Umbilical cord (tissue), 2 donors: Measurements from ENCODE around the gene SELENOI. TPM values are rescaled to one million over a fixed set of nuclear protein-coding genes. Genes with fewer than 3 reads are reported as not detected.

Experiments
- DNase-seq: peaks from one replicate; pipeline ENCODE4 v3.0.0-alpha.2; 2015; ENCODE audit warnings: low spot score
- total RNA-seq: library from RNA; depleted of rRNA; stranded (reverse); fragments of >200 nt; gene quantifications from one replicate; pipeline ENCODE4 v1.2.3, GENCODE V29; 2014; ENCODE audit warnings: low replicate concordance; ENCODE audit not compliant: insufficient read depth

The SELENOI gene
- total RNA-seq, 1 donor from 2014 or later, result 21.2 TPM

DNA sequence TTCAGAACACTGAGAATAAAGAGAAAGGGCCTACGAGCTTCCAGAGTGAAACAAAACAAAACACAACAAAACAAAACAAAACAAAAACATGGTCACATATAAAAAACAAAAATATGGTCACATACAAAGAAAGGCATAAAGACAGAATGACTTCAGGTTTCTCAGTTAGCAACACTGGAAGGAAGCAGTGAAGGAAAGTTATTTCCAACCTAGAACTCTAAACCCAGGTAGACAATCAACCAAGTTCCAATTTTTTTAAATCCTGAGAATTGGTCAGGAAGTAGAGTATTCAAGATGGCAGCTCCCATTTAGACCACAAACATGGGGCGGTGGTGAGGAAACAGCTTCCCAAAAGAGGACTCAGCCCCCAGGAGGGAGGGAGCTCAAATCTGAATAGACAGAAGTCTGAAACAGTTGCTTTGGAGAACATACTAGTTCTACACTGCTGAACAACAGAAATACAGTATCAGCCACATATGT is 64.9 kb downstream of the SELENOI start:
- DNase-seq, result no peak

DNA sequence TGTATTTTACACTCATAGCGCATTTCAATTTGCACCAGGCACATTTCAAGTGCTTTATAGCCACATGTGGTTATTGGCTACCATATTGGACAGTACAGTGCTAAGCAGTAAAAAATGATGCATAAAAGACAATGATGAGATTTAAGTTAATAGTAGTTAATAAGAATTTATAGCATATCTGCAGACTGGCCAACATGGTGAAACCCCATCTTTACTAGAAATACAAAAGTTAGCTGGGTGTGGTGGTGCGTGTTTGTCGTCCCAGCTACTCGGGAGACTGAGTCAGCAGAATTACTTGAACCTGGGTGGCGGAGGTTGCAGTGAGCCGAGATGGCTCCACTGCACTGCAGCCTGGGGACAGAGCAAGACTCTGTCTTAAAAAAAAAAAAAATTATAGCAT is 65.5 kb downstream of the SELENOI start:
- DNase-seq, result no peak

GRCh38 chr2:26412091-26412673 is 66.2 kb downstream of the SELENOI start:
- DNase-seq, result no peak

GRCh38 chr2:26414311-26414710 is 68.4 kb downstream of the SELENOI start:
- peak; percentile 66 for DNase-seq

GRCh38 chr2:26421961-26422360 is 76.0 kb downstream of the SELENOI start:
- DNase-seq, result no peak

DNA sequence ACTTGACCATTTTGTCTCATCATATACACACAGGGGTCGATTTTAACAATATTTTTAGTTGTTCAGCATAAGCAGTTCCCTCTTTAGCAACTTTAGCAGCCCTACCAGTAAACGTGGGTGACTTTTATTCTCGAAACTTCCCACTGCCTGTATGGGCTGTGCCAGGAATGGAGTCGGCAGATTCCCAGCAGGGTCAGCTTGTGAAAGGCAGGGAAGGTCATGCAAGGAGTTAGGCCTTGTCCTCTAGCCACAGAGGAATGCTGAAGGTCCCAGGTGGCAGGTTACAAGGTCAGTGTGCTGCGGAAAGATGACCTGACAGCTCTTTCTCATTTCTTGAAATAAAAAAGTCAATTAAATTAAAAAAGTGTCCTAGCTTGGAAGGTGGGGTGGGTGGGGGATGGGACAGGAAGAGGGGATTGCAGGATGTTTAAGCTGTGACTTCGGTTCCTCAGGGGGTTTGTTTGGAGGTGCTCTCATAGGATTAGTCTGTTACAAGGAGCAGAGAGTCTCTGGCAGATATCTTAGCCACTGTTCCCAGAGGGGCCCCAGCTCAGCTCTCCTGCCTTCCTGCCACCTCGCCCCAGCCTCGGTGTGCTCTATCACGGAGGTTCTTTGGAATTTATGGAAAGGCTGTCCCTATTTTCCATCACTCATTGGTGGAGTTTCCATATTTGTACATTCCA is 77.1 kb downstream of the SELENOI start:
- DNase-seq, result no peak

GRCh38 chr2:26423750-26424149 is 77.8 kb downstream of the SELENOI start:
- DNase-seq, result no peak

DNA sequence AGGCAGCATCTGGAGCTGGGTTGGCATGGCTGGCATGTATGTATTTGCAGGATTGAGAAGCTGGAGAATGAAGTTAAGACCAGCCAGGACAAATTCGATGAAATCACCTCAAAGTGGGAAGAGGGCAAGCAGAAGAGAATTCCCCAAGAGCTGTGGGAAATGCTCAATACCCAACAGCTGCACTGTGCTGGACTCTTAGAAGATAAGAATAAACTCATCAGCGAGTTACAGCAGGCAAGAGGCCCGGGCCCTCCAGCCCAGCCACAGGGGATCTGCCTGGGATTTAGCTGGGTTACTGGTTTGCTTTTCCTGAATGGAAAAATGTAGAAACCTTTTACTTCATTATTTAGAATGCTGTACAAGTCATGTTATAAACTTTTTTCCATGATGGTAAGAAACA is 78.3 kb downstream of the SELENOI start:
- DNase-seq, result peak; percentile 63

DNA sequence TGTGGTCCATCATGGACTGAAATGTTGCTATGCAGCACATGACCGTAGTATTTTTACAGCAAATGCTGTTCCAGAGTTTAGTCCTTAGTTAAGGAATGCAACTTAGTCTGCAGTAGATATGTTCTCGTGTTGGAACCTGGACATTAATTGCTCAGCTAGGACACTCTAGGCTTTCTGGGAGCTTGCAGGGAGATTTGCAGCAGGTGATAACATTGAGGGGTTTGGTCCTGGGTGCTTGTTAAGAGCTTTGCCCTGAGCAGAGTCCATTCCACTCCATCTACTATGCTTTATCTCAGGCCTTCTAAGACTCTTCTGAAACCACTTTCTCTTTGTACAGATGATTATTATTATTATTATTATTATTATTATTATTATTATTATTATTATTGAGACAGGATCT is 82.9 kb downstream of the SELENOI start:
- DNase-seq, result no peak

DNA sequence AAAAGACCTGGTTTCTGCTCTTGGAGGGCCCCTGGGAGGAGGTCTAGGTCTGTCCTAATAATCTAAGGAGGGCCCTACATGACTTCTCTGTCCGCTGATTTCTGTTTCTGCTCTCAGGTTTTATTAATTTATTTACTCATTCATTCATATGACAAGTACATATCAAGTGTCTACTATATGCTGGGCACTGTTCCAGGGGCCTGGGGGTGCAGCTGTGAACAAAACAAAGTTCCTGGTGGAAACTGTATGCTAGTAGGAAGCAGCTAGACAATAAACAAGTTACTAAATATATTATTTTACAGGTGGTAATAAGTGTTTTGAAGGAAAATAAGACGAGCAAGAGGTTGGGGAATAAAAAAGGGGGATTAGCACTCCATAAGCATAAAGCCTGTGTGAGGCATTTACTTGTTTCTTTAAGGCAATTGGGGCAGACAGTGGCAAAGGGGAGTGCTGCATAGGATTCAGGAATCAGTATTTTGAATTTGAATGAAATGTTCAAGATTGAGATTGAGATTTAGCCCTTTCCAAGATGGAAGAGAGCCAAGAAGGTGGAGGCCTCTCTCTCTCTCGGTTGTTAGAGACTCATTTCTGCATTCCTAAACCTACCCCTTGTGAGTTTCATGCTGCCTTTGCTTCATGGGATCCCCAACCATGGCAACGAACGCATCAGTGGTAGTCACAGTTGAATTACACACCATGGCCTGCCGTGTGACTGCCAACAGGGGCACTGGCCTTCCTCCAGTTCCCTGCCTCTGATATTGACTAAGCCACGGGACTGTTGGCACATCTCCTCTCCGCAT is 84.0 kb downstream of the SELENOI start:
- DNase-seq, result no peak

- DNase-seq, result no peak
Measured at GRCh38 chr2:26430826-26431225, 84.9 kb downstream of the SELENOI start.

DNA sequence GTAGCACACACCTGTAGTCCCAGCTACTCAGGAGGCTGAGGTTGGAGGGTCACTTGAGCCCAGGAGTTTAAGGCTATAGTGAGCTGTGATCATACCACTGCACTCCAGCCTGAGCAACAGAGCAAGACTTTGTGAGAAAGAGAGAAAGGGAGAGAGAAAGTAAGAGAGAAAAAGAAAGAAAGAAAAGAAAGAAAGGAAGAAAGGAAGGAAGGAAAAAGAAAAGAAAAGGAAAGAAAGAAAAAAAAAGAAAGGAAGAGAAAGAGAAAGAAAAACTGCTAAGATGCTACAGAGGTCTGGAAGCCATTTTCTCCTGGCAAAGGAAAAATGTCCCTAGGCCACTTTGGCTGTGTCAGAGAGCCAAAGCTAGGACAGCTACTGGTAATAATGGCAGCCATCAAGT is 86.4 kb downstream of the SELENOI start:
- no peak for DNase-seq

- peak; percentile 76 for DNase-seq
Measured at GRCh38 chr2:26432859-26433258, 86.9 kb downstream of the SELENOI start.

GRCh38 chr2:26435106-26435505 is 89.2 kb downstream of the SELENOI start:
- no peak for DNase-seq

DNA sequence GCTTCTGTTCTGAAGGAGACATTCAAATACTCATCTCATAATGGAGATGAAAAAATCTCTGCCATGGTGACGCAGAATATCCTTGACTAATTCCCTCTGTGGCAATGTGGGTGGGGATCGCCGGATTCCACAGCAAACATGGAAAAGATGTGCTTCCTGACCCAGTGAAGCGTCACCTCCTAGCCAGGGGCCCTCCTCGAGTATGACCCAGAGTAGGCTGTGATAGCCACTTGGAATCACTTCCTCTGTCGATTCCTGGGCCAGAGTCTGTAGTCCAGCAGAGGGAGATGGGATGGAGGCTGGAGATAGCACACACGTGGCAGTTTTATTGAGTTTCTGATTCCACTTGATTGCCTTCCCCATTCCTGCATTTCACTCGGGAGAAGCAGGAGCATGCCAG is 92.6 kb downstream of the SELENOI start:
- no peak for DNase-seq

GRCh38 chr2:26438926-26439325 is 93.0 kb downstream of the SELENOI start:
- no peak for DNase-seq

- no peak for DNase-seq
Measured at GRCh38 chr2:26442301-26442700, 96.4 kb downstream of the SELENOI start.

- DNase-seq, result no peak
Measured at GRCh38 chr2:26442707-26443106, 96.8 kb downstream of the SELENOI start.

DNA sequence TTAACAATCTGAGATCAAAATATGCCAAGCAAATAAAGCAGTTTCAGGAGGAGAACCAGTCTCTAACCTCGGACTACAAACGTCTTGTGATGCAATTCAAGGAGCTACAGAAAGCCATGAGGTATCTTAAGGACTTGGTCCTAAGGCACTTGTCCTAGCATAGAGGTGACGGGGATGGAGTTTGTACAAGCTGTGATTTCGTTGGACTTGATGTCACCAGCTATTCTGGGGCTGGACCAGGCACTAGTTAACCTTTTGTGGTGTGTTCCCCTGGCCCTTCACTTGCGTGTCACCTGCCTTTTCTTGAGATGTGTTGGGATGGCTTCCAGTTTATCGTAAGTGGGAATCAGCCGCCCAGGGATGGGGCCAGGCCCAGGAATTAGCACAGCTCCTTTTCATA is 98.3 kb downstream of the SELENOI start:
- no peak for DNase-seq
